HUES64 (cell line): ENCODE data around the gene HAPLN2.

Experiments
- H3K27ac ChIP-seq: 2 replicates; pipeline ENCODE4 v1.7.0; 2013; ENCODE audit warnings: low read depth, low read length, inconsistent platforms
- H3K27me3 ChIP-seq: 2 replicates; pipeline ENCODE4 v1.6.1; 2013; ENCODE audit warnings: mild to moderate bottlenecking, low read length; ENCODE audit not compliant: insufficient read depth
- H3K36me3 ChIP-seq: 2 replicates; pipeline ENCODE4 v1.6.1; 2013; ENCODE audit warnings: mild to moderate bottlenecking, low read length; ENCODE audit not compliant: insufficient read depth
- H3K4me1 ChIP-seq: 2 replicates; pipeline ENCODE4 v1.6.1; 2013; ENCODE audit warnings: mild to moderate bottlenecking, low read length, moderate library complexity; ENCODE audit not compliant: insufficient read depth
- H3K4me3 ChIP-seq: 2 replicates; pipeline ENCODE4 v1.5.1; 2013; ENCODE audit warnings: mild to moderate bottlenecking, low read length, moderate library complexity
- H3K9ac ChIP-seq: 2 replicates; pipeline ENCODE4 v1.6.1; 2013; ENCODE audit warnings: mild to moderate bottlenecking, low read depth, low read length
- H3K9me3 ChIP-seq: 2 replicates; pipeline ENCODE4 v1.6.1; 2013; ENCODE audit warnings: low read depth, low read length; ENCODE audit not compliant: insufficient read depth
- WGBS: fragments of 150-250, 120-280 bp; methylation state at CpG from one replicate; pipeline ENCODE4 v1.1.7; 2013; ENCODE audit warnings: missing lambda C conversion rate; 5-methylcytosine and 5-hydroxymethylcytosine counted together

The HAPLN2 gene

DNA sequence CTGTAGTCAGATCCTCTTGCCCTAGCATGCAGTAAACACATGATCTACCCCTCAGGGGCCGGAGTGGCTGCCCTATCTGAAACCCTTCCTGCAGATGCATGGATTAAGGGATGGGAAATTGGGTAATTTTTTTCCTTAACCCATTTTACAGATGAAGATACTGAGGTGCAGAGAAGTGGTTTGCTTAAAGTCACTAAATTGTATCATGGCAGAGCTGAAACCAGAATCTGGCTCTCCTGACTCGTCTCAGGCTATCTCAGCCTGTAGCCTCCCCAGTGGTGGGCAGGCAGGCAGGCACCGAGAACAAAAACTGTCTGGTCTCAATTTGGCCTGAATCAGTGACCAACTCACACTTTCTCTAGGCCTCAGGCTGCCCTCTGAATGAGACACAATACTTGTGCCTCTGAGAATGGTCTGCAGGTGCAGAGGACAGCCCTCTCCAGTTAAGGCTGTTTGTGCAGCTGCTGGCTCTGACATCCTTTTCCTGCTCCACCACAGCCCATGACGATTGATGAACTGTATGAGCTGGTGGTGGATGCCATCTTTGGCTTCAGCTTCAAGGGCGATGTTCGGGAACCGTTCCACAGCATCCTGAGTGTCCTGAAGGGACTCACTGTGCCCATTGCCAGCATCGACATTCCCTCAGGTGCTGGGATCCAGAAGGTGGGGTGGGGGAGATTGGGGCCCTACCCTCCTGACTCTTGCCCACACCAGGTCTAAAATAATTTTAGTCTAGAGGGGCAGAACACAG, 26.1 kb upstream of the HAPLN2 start:
- 93% methylated on average over 8 of the region's 8 CpGs for WGBS
- Histone ChIP-seq H3K4me1 (0 out of 2 replicates have a peak, but pooled peaks cover 6% of the 10 kb centered on the region), H3K9ac (no peak overlapping the region), H3K27ac (no peak overlapping the region), H3K4me3 (peak overlapping the region; percentile 94; the same call in 1 of the 2 replicates), H3K9me3 (no peaks in the 10 kb centered on the region), H3K36me3 (peaks cover 56% of the 10 kb centered on the region), H3K27me3 (no peaks in the 10 kb centered on the region)

DNA sequence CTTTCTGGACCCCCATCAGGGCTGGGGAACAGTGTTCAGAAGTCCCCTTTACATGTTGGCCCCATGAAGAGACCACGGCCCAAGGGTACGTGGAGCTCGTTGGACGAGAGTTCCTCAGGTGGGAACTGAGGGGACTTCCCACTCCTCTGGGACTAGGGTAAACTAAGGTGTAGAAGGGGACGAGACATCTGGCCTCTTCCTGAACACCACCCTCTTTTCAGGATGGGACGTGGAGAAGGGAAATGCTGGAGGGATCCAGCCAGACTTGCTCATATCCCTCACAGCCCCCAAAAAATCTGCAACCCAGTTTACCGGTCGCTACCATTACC, 25.6 kb upstream of the HAPLN2 start:
- no peak overlapping the region for H3K4me3 ChIP-seq
- H3K27ac ChIP-seq = no peak overlapping the region
- 93% methylated on average over 8 of the region's 8 CpGs for WGBS

GRCh38 chr1:156594190-156594589, 25.0 kb upstream of the HAPLN2 start:
- WGBS = 93% methylated on average over 3 of the region's 3 CpGs
- no peaks in the 10 kb centered on the region for H3K9me3 ChIP-seq
- H3K27ac ChIP-seq = no peak overlapping the region
- no peaks in the 10 kb centered on the region for H3K27me3 ChIP-seq
- peaks cover 67% of the 10 kb centered on the region for H3K36me3 ChIP-seq
- H3K9ac ChIP-seq = no peak overlapping the region
- H3K4me1 ChIP-seq = 0 out of 2 replicates have a peak, but pooled peaks cover 6% of the 10 kb centered on the region
- H3K4me3 ChIP-seq = no peak overlapping the region

More for the DNA sequence above, 25.6 kb upstream of the HAPLN2 start:
- Histone ChIP-seq H3K36me3 (peaks cover 61% of the 10 kb centered on the region), H3K9me3 (no peaks in the 10 kb centered on the region), H3K27me3 (no peaks in the 10 kb centered on the region), H3K9ac (no peak overlapping the region), H3K4me1 (0 out of 2 replicates have a peak, but pooled peaks cover 6% of the 10 kb centered on the region)

DNA sequence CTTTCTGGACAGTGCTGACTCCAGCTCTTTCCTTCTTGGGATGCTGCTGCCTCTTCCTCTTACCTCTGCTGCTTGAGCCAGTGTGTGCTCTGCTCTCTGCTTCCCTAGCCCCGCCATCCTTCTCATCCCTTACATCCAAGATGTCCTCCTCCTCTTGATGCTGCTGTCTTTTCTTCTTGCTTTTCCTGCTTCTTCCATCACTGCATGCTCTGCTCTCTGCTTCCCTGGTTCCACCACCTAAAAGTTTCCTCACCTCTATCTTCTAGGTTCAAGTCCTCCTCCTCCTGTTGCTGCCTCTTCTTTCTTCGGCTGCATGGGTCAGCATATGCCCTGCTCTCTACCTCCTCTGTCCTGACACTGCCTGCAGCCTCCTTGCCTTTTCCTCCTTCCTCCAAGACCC, 24.2 kb upstream of the HAPLN2 start:
- Histone ChIP-seq H3K9me3 (no peaks in the 10 kb centered on the region), H3K27ac (no peak overlapping the region), H3K9ac (no peak overlapping the region), H3K4me1 (0 out of 2 replicates have a peak, but pooled peaks cover 6% of the 10 kb centered on the region), H3K27me3 (no peaks in the 10 kb centered on the region), H3K4me3 (no peak overlapping the region), H3K36me3 (peaks cover 75% of the 10 kb centered on the region)
- whole genome bisulfite sequencing = 92% methylated on average over 2 of the region's 2 CpGs

DNA sequence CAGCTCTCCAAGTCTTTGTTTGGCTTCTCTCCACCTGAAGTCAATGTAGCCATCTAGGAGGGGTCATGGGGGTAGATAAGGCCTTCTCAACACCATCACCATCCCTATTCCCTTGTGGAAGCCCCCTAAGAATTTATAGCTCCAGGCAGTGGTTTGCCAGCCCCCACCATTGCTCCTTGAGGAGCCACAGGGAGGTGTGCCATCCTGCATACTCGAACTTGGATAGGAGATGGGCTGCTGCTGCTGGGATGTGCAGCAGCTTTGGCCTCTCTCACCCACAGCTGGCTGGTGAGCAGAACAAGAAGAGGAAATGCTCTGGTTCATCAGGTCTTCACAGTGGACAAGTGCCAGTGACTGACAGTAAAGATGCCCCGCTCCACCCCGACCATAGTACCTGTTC, 22.8 kb upstream of the HAPLN2 start:
- H3K27me3 ChIP-seq = no peaks in the 10 kb centered on the region
- no peaks in the 10 kb centered on the region for H3K9me3 ChIP-seq
- 91% methylated on average over 1 of the region's 3 CpGs for WGBS
- H3K4me1 ChIP-seq = 0 out of 2 replicates have a peak, but pooled peaks cover 3% of the 10 kb centered on the region
- no peak overlapping the region for H3K4me3 ChIP-seq
- no peak overlapping the region for H3K27ac ChIP-seq
- no peak overlapping the region for H3K9ac ChIP-seq
- H3K36me3 ChIP-seq = peaks cover 77% of the 10 kb centered on the region

GRCh38 chr1:156598125-156598524, 21.1 kb upstream of the HAPLN2 start:
- H3K27me3 ChIP-seq = no peaks in the 10 kb centered on the region
- WGBS = 94% methylated on average over 5 of the region's 5 CpGs
- no peak overlapping the region for H3K27ac ChIP-seq
- 0 out of 2 replicates have a peak, but pooled peaks cover 3% of the 10 kb centered on the region for H3K4me1 ChIP-seq
- H3K9me3 ChIP-seq = no peaks in the 10 kb centered on the region
- H3K9ac ChIP-seq = no peak overlapping the region
- H3K36me3 ChIP-seq = peaks cover 71% of the 10 kb centered on the region
- H3K4me3 ChIP-seq = no peak overlapping the region

- H3K4me1 ChIP-seq = 0 out of 2 replicates have a peak, but pooled peaks cover 3% of the 10 kb centered on the region
- H3K36me3 ChIP-seq = peaks cover 64% of the 10 kb centered on the region
- H3K27me3 ChIP-seq = no peaks in the 10 kb centered on the region
- no peak overlapping the region for H3K4me3 ChIP-seq
- H3K27ac ChIP-seq = no peak overlapping the region
- H3K9me3 ChIP-seq = no peaks in the 10 kb centered on the region
- WGBS = 88% methylated on average over 4 of the region's 4 CpGs
- no peak overlapping the region for H3K9ac ChIP-seq
Observed at GRCh38 chr1:156598731-156599432, 20.3 kb upstream of the HAPLN2 start.

- peak overlapping the region; percentile 96; the same call in 1 of the 2 replicates for H3K4me3 ChIP-seq
- peaks cover 54% of the 10 kb centered on the region for H3K36me3 ChIP-seq
- no peaks in the 10 kb centered on the region for H3K9me3 ChIP-seq
- H3K27ac ChIP-seq = no peak overlapping the region
- no peak overlapping the region for H3K9ac ChIP-seq
- H3K27me3 ChIP-seq = no peaks in the 10 kb centered on the region
- WGBS = 98% methylated on average over 3 of the region's 3 CpGs
- H3K4me1 ChIP-seq = 0 out of 2 replicates have a peak, but pooled peaks cover 3% of the 10 kb centered on the region
Observed at GRCh38 chr1:156599811-156600210, 19.4 kb upstream of the HAPLN2 start.

GRCh38 chr1:156600733-156601121, 18.5 kb upstream of the HAPLN2 start:
- 0 out of 2 replicates have a peak, but pooled peaks cover 3% of the 10 kb centered on the region for H3K4me1 ChIP-seq
- no peaks in the 10 kb centered on the region for H3K27me3 ChIP-seq
- 4% methylated on average over 13 of the region's 13 CpGs for WGBS
- H3K27ac ChIP-seq = peak overlapping the region; percentile 83
- peak overlapping the region; percentile 96 for H3K4me3 ChIP-seq
- H3K36me3 ChIP-seq = peaks cover 45% of the 10 kb centered on the region
- peak overlapping the region; percentile 94 for H3K9ac ChIP-seq
- H3K9me3 ChIP-seq = no peaks in the 10 kb centered on the region

- no peaks in the 10 kb centered on the region for H3K9me3 ChIP-seq
- H3K27ac ChIP-seq = peak within 1 kb of the TSS; percentile 83
- peaks cover 40% of the 10 kb centered on the region for H3K36me3 ChIP-seq
- H3K4me1 ChIP-seq = 0 out of 2 replicates have a peak, but pooled peaks cover 3% of the 10 kb centered on the region
- H3K27me3 ChIP-seq = no peaks in the 10 kb centered on the region
- peak within 1 kb of the TSS; percentile 94 for H3K9ac ChIP-seq
- 1% methylated on average over 35 of the region's 35 CpGs for WGBS
- H3K4me3 ChIP-seq = peak within 1 kb of the TSS; percentile 96
Observed at GRCh38 chr1:156601122-156601830, 17.9 kb upstream of the HAPLN2 start, which contains the start of gene GPATCH4. Gene GPATCH4, minus strand, starts transcription at chr1:156601479.
